Measurements from ENCODE around the gene GBP7.
"Not testable (repeated sequence)": the region's sequence is repeated elsewhere in the genome, so short reads cannot be mapped to it uniquely, and the experiment has no call there.

Gene GBP7, protein sequence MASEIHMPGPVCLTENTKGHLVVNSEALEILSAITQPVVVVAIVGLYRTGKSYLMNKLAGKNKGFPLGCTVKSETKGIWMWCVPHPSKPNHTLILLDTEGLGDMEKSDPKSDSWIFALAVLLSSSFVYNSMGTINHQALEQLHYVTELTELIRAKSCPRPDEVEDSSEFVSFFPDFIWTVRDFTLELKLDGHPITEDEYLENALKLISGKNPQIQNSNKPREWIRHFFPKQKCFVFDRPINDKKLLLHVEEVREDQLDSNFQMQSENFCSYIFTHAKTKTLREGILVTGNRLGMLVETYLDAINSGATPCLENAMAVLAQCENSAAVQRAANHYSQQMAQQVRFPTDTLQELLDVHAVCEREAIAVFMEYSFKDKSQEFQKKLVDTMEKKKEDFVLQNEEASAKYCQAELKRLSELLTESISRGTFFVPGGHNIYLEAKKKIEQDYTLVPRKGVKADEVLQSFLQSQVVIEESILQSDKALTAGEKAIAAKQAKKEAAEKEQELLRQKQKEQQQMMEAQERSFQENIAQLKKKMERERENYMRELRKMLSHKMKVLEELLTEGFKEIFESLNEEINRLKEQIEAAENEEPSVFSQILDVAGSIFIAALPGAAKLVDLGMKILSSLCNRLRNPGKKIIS

DNA sequence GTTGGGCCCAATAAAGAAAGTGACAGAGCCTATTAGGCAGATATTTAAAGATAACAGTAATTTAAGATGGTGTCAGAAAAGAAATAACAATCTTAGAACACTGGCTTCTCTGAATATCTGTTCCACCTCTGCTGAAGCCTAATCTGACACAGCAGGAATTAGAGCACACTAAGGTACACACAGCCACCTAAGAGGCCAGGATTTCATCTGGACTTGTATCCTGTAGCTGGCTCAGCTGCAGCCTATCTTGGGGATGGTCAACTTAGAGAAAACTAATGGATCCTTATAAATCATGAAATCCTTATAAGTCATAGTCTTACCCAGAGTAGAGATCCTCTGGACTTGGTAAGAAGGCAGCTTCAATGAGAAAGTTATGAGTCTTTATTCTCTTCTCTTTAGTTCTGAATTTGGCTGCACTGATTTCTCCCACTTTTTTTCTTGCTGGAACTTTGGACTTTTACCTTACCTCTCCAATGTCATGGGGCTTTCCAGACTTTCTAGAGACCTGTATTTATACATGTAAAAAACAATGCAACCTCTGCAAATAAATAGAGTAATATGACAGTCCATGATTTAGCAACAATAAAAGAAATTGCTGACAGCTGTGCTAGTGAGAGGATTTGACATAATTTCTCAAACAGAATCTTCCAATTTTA, at the start of gene GBP7:
GBP7 (minus strand) TSS at position 403 of the 656 bp plus-strand sequence. CDS start 4,068 bp downstream, outside the sequence.
- no peak for DNase-seq

DNA sequence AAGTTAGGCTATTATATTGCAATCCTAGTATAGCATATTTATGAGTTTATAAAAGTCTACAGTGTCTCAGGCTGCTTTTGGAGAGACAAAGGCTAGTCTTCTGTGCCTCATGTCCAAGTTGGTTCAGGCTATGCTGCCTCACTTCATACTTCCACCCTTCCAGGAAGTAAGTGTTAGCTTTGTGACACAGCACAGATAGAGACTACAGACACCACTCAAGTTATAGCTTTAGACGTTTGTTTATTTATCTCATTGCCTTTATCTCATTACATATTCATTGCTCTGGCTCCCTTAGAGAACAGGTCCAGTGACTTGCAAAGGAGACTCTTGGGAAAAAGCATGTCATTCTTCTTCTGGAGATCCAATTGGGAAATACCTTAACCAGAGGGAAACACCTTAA, 45.5 kb upstream of the GBP7 start:
- DNase-seq, result no peak

DNA sequence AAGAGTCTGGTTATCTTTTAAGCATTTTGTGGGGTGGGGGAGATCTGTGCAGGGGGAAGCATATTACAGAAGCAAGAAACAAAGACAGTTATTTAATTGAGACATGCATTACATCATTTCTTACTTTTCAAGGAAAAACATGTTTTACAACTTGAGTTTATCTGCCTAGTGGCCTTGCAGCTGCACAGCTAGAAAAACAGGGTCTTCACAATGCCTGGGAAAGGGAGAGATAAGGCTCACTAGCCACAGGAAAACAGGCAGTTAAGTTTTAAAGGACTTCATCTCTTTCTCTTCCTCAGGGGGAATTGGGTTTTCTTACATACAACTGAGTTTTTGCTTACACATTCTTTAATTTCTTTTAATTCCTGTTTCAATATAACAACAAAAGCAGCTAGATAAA, 44.0 kb upstream of the GBP7 start:
- not testable (repeated sequence) for DNase-seq

DNA sequence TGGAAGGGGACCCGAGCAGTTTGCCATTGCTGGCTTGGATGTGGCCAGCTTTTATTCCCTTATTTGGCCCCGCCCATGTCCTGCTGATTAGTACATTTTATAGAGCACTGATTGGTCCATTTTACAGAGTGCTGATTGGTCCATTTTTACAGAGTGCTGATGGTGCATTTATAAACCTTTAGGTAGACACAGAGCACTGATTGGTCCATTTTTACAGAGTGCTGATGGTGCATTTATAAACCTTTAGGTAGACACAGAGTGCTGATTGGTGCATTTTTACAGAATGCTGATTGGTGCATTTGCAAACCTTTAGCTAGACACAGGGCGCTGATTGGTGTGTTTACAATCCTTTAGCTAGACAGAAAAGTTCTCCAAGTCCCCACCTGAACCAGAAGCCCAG, 43.1 kb upstream of the GBP7 start:
- DNase-seq, result not testable (repeated sequence)

DNA sequence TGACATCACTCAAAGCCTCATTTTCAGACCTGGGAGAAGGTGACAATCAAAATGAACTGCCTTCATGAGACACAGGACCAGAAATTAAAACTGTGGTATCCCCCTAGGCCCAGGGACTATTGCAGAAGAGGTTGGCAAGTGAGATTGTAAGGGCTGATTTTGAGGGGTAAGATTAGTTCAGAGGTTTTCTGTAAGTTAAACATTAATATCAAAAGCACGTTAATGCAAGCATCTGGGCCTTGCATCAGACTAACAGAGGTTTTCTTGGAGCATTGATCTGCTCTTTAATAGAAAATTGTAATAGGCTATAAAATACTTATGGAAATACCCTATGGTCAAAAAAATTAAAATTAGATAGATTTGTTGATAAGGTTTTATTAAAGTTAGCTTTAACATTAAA, 37.5 kb upstream of the GBP7 start:
- DNase-seq, result no peak

DNA sequence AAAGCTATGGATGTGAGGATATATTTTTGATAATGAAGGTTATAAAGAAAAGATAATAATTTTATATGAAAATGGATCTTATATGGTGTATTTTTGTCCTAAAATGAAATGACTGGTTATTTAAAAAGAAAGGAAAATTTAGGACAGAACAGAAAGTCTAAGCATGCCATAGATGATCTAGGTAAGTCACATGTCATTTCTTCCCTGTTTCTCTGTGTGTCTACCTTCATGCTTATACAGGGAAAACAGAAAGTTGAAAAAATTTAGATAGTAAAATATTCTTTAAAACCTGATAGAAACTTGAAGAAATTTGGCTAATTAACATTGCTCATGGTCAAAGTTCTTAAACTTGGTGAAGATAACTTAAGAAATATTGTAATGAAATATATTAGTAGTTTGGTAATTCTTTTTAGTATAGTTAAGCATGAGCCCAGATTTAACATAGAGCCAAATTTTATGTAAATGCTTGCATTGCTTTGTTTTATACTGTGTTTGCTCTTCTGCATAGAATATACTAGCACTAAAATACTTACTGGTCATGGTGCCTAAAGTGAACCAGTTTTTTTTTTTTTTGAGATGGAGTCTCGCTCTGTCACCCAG, 35.3 kb upstream of the GBP7 start:
- DNase-seq, result no peak

DNA sequence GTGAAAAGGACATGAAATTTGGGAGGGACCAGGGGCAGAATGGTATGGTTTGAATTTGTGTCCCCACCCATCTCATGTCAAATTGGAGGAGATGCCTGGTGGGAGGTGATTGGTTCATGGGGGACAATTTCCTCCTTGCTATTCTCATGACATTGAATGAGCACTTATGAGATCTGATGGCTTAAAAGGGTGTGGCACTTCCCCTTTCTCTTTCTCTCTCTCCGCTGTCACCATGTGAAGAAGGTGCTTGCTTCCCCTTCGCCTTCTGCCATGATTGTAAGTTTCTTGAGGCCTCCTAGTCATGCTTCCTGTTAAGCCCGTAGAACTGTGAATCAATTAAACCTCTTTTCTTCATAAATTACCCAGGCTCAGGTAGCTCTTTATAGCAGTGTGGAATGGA, 30.6 kb upstream of the GBP7 start:
- no peak for DNase-seq

DNA sequence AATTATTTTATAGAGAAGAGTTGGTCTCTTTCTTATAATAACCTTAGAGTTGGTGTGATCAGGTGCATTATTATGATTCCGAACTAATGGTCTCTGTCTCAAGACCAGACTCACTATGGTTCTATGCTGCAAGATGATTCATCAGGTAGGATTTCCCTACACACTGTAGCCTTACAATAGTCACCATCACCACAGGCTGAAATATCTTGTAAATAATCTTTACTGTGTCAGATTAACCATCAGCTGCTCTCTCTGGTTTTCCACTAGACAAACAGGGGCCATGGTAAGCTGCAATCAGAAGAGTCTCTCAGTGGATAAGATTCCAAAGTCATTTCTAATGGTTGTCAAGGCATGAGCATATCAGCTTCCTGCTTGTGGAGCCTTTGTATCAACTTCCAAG, 27.4 kb upstream of the GBP7 start:
- DNase-seq, result no peak

DNA sequence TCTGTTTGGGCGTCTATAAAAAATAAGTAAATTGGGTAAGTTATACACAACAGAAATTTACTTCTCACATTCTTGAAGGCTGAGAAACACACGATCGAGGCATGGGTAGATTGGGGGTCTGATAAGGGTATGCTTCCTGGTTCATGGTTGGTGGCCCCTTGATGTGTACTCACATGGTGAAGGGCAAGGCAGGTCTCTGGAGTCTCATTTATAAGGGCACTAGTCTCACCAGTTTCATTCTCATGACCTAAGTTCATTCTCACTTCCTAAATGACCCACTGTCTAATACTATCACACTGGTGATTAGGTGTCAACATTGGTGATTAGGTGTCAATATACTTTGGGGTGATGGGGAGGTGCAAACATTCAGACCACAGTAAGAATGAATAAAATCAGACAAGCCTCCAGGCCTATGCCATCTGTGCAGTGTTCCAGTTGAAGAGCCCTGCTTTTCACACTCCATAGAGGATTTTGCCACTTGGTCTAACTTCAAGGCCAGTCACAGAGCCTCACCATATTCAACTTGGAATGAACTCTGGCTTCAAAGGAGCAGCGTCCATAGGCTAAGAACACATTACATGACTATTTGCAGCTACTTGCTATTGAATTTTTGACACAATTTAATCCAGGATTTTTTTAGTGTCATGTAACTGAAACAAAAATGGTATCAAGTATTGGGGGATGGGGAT, 25.4 kb upstream of the GBP7 start:
- no peak for DNase-seq

DNA sequence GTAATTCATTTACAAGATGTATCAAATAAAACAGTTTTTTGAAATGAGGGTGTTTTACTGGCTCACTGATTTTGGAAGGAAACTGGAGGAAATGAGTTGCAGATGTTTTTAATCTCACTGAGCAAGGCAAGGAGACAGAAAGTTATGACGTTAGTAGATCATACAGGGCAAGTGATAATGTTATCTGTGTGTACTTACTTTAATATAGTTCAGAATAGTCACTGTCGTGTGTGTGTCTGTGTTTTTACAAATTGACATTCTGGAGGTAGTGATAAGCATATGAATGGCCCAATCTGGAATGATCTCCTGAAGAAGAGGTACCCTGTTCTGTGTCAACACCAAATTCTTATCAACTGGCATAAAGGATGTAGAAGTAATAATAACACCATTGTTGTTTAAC, 24.9 kb upstream of the GBP7 start:
- DNase-seq, result no peak

DNA sequence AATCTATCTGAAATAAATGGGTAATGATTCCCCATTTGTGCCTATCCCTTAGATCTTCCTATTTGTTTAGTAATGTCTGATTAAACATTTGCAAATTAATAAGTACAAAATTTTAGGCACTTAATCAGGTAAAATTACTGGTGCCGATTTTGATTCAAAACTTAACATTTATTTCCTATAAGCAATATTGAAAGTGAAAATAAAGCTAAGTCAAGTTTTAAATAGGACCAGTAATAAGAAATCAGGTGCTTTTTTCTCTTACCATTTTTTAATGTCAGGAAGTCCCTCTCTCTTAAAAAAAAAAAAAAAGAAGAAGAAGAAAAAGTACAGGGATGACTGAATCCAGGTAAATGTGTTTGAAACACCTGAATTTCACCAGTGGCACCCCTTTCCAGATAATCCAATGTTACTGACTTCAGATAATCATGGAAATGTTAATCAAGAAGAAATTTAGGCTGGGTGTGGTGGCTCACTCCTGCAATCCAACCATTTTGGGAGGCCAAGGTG, 23.8 kb upstream of the GBP7 start:
- no peak for DNase-seq

DNA sequence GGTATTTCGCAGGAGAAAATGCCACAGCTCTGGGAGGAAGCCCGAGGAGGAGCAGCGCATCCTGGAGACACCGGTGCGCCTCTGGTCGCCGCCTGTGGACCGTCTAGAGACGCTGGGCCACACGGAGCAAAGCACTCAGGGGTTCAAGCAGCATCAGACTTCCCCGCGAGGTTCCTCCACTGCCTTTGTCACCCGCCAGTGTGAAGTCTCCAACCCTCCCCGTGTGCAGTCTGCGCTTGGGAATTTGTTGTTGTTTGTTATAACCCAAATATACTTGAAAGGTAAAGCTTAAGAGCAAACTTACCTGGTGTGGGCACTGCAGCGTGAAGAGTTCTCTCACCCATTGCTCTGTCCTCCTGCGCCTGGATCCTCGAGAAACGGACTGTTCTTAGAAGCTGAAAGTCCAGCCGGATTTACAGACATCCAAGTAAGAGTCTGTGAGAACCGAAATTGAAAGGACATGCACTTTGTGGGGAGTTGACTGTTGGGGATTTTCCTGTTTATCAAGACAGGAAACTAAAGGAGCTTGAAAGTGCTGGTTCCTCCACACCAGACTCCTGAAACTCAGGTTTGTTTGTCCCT, 22.8 kb upstream of the GBP7 start, which contains the start of gene GBP4:
GBP4 (minus strand) TSS at position 452 of the 582 bp plus-strand sequence; CDS start at position 344, 108 bp downstream.
- peak; percentile 78 for DNase-seq

DNA sequence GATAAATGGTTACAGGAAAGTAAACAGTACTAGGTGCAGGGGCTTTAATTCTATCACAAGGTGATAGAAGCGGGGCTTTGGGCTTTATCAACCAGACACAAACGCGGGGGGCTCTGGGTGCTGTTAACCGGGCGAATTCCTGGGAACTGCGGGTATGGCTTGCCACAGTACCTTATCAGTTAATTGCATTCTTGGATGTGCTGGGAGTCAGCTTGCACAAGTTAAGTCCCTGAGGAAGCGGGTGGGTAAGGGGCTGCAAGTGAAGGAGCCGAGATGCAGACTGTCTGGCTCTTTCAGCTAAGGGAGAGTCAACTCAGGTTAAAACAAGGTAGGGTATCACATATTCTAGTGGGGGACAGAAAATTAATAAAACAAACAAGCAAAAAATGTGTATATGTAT, 22.3 kb upstream of the GBP7 start:
- DNase-seq, result peak; percentile 63

DNA sequence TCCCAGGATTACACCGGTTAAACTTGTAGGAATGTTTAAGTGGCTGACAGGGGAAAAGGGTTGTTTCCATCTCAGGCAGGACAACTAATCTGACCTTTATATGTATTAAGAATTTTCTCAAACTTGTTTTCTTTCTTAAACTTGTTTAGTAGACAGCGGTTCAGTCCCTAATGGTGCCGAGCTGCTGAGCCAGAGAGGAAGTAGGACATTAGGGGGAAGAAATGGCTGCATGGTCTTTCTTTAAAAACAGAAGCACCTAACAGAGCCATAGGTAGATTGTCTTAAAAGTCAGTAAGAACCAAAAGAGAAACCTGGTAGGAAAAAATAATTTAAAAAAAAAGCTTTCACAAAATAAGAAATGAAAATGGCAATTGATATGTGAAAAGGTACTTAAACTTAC, 19.7 kb upstream of the GBP7 start:
- DNase-seq, result no peak

DNA sequence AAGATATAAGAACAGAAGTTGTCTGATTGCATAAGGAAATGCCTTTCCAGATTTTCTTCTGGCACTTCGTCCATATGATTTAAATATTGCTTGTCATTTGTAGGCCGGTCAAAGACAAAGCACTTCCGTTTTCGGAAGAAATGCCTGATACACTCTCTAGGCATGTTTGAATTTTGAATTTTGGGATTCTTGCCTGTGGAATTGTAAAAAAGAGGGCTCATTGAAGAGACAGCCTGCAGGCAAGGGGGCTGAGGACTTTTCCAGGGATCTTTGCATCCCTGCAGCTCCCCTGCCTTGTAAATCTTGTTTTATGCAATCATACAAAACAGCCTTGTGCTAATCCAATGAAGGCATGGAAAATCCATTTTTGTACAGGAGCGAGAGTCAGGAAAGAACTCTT, 15.5 kb upstream of the GBP7 start:
- DNase-seq, result no peak

DNA sequence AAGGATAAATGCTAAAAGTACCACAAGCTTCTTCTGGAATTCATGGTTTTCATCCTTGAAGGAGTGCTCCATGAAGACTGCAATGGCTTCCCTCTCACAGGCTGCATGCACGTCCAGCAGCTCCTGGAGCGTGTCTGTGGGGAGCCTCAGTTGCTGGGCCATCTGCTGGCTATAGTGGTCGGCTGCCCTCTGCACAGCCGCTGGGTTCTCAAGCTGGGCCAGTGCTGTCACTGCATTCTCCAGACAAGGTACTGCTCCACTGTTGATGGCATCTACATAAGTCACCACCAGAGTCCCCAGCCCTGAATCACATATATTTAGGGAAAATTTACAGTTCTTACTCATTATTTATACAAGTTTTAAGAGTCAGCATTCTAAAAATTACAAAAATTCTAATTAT, 14.2 kb upstream of the GBP7 start:
- no peak for DNase-seq

DNA sequence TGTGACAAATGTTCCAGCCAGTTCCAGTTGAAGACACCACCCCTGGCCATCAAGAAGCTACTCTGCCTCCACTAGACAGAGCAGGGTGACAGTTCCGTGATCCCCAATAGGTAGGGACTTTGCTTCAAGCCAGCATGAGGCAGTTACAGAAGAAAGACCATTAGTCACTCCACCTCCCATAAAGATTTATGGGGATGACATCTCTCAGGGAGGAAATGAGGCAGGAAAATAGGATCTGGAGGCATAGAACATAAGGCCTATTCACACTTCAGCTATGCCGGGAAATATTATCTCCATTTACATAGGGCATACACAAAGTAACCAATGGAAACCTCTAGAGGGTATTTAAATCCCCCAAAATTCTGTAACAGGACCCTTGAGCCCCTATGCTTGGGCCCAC, 3.5 kb upstream of the GBP7 start:
- no peak for DNase-seq

DNA sequence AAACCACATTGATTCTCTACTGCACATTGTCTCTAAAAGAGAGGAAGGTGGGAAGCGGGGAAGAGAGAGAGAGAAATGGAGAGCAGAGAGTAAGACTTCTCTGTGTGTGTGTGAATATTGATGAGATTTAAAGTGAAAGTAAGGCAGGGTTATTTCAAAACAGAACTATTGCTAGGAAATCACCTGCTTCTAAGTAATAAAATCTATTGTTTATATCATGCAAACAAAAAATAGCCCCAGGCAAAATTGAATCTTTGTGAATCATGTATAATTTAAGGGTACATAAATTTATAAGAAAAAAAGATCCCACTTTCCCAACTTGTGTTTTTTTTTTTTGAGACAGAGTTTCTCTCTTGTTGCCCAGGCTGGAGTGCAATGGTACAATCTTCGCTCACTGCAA, 1.2 kb upstream of the GBP7 start:
- no peak for DNase-seq

DNA sequence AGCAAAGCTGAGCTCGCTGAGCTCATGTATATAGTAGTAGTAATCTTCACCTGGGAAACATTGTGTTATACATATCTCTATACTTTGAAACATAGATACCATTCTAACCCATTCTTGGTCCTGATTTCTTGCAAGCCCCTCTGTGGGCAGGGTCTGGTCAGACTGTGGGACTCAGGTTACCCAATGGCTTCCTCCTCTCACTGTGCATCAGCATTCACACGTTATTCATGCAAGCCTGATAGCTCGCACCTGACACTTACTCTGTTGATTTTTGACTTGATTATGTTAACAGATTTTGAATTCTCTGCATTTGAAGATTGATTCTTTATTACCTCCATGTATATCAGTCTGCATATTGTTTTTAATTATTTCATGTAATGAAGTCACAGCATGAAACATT, 1.3 kb downstream of the GBP7 start:
- no peak for DNase-seq

DNA sequence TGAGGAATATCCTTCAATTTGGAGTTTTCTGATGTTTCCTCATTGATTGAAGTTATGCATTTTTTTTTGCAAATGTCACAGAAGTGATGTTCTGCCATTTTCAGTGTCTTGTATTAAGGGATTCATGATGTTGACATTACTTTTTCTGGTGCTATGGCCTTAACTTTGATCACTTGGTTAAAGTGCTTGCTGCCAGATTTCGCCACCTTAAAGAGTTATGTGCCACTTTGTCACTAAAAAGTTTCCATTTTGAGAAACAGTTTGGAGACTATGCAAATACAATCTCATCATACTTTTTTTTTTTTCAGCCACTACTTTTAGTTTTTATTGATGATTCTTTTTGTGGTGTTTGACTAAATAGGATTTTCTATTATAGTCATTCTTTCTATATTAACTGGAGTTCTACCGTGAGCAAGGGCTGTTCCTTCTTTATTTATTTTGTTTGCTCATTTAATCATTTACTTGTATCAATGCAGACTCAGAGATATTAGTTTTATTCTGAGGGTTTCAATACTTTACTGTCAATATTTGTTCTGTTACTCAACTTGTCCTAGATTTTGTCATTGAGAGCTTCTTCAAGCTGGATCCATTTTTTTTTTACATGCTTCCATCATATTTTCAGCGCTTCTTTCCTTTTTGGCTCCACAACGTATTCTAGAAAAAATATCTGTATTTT, 3.2 kb downstream of the GBP7 start:
- DNase-seq, result no peak

DNA sequence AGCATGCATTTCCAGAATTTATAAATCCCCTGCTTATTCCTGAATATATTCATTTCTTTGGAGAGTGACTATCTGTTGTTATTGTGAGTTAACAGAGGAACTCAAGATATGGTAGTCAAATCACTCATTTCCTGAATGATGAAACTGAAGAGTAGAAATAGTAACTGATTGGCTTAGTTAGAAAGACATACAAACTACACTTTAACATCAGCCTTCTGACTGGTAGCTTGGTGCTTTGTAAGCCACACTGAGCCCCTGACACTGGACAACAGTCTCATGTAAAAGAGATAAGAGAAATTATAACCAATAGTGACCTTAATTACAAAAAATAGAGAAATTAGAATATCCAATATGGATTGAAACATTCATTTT, 4.8 kb downstream of the GBP7 start:
- no peak for DNase-seq
